OCI-LY7 (cell line): ENCODE data around the gene PIK3R1.

ENCODE experiments used
- EZH2phosphoT487 ChIP-seq: fragments of 200-600 bp; sonication (generic); IDR thresholded peaks from 2 replicates; pipeline ENCODE4 v1.6.1; 2018; ENCODE audit warnings: low read depth, borderline replicate concordance, mild to moderate bottlenecking, mixed run types, antibody characterized with exemption, low read length, moderate library complexity, mixed read lengths
- TF ChIP-seq, protein P1 (sequence below): fragments of 200-600 bp; sonication (generic); conservative IDR thresholded peaks from 2 replicates; pipeline ENCODE4 v1.5.1; 2014; ENCODE audit warnings: mild to moderate bottlenecking, antibody characterized with exemption, low read length, moderate library complexity, mixed read lengths

DNA sequence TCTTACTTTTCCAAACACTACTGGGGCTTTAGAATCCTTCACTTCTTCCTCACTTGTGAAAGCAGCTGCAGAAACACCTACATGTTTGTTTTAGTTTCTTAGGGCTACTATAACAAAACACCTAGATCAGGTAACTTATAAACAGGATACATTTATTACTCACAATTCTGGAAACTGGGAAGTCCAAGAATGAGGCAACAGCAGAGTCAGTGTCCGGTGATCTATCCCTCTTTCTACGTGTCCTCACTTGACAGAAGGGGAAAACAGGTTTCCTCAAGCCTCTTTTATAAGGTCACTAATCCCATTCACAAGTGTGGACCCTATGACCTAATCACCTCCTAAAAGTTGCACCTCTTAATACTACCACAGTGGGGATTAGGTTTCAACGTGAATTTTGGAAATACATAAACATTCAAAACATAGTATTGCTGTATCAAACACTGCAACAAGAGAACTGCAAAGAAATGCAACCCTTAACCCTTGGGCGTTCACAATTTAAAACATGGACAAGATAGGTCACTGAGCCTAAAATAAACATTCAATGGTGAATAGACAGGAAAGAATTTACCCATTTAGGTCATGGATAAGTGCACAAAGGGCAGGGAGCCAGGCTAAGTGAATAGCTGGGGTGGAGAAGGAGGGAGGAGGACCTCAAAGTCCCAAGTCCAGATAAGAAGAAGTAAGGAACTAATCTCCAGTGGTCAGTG lies 104.3 kb downstream of the PIK3R1 start:
- TF ChIP-seq, protein P1, sequence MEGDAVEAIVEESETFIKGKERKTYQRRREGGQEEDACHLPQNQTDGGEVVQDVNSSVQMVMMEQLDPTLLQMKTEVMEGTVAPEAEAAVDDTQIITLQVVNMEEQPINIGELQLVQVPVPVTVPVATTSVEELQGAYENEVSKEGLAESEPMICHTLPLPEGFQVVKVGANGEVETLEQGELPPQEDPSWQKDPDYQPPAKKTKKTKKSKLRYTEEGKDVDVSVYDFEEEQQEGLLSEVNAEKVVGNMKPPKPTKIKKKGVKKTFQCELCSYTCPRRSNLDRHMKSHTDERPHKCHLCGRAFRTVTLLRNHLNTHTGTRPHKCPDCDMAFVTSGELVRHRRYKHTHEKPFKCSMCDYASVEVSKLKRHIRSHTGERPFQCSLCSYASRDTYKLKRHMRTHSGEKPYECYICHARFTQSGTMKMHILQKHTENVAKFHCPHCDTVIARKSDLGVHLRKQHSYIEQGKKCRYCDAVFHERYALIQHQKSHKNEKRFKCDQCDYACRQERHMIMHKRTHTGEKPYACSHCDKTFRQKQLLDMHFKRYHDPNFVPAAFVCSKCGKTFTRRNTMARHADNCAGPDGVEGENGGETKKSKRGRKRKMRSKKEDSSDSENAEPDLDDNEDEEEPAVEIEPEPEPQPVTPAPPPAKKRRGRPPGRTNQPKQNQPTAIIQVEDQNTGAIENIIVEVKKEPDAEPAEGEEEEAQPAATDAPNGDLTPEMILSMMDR, result no peak
- no peak for TF ChIP-seq EZH2phosphoT487
